A673 (cell line): ENCODE results near the gene PTPRK. TPM values are rescaled to one million over a fixed set of nuclear protein-coding genes. Genes with fewer than 3 reads are reported as not detected.

ENCODE experiments used
- BruUV-seq: library from RNA; stranded (reverse); fragments of 400-500 nt; replicated peaks from 2 replicates; lab custom pipeline; 2021; lab: Mats Ljungman, UMichigan
- CTCF ChIA-PET: fragments of 300-600 bp; sonication (Branson Sonifier 250); formaldehyde crosslinking; loops from one replicate; lab custom pipeline; 2022; ENCODE audit warnings: antibody characterized with exemption; lab: Charles Lee
- POLR2A ChIA-PET: fragments of 300-600 bp; sonication (Branson Sonifier 250); formaldehyde crosslinking; loops from one replicate; lab custom pipeline; 2022; ENCODE audit warnings: antibody characterized with exemption; ENCODE audit not compliant: low non-redundant PET; lab: Charles Lee
- DNase-seq: peaks from one replicate; pipeline ENCODE4 v3.0.0-alpha.2; 2015; ENCODE audit warnings: low spot score
- H3K27ac ChIP-seq: fragments of 200-600 bp; sonication (generic); 2 replicates; pipeline ENCODE4 v1.5.1; 2016; ENCODE audit warnings: mixed run types, low read depth, mild to moderate bottlenecking, mixed read lengths, antibody characterized with exemption, low read length; ENCODE audit not compliant: poor library complexity, severe bottlenecking
- H3K27me3 ChIP-seq: fragments of 200-600 bp; sonication (generic); replicated peaks from 2 replicates; pipeline ENCODE4 v1.6.1; 2017; ENCODE audit warnings: mixed run types, low read depth, mild to moderate bottlenecking, mixed read lengths, antibody characterized with exemption, low read length; ENCODE audit not compliant: insufficient read depth, poor library complexity
- H3K36me3 ChIP-seq: fragments of 200-600 bp; sonication (generic); 2 replicates; pipeline ENCODE4 v1.6.1; 2016; ENCODE audit warnings: mixed run types, mild to moderate bottlenecking, mixed read lengths, antibody characterized with exemption, low read length; ENCODE audit not compliant: insufficient read depth, poor library complexity, severe bottlenecking
- H3K4me1 ChIP-seq: fragments of 200-600 bp; sonication (generic); 2 replicates; pipeline ENCODE4 v1.6.1; 2017; ENCODE audit warnings: mixed run types, mild to moderate bottlenecking, mixed read lengths, antibody characterized with exemption, low read length; ENCODE audit not compliant: insufficient read depth, poor library complexity, severe bottlenecking
- H3K4me3 ChIP-seq: fragments of 200-600 bp; sonication (generic); 2 replicates; pipeline ENCODE4 v1.5.1; 2016; ENCODE audit warnings: low read depth, mixed run types, mild to moderate bottlenecking, mixed read lengths, low read length; ENCODE audit not compliant: poor library complexity, severe bottlenecking
- H3K9me3 ChIP-seq: fragments of 200-600 bp; sonication (generic); 2 replicates; pipeline ENCODE4 v1.6.1; 2016; ENCODE audit warnings: mixed run types, low read depth, mild to moderate bottlenecking, mixed read lengths, antibody characterized with exemption, low read length; ENCODE audit not compliant: poor library complexity, severe bottlenecking
- EZH2 ChIP-seq: fragments of 200-600 bp; sonication (generic); IDR thresholded peaks from 2 replicates; pipeline ENCODE4 v1.6.1; 2017; ENCODE audit warnings: borderline replicate concordance, low read depth, mild to moderate bottlenecking, mixed read lengths, antibody characterized with exemption, low read length; ENCODE audit not compliant: poor library complexity, severe bottlenecking
- intact Hi-C: fragments of 100-400 bp; cut with micrococcal nuclease; formaldehyde crosslinking; loops from one replicate; pipeline ENCODE4 v1.10.0; 2022; ENCODE audit not compliant: unreplicated experiment
- total RNA-seq: library from RNA; stranded (reverse); gene quantifications from 2 replicates; pipeline ENCODE4 v1.2.3, GENCODE V29; 2021
- TF ChIP-seq, protein P1 (sequence below): fragments of 300-800, 200-600 bp; sonication (generic); conservative IDR thresholded peaks from 2 replicates; pipeline ENCODE4 v1.5.1; 2017; ENCODE audit warnings: low read depth, mild to moderate bottlenecking, antibody characterized with exemption, low read length, moderate library complexity, mixed read lengths

Gene PTPRK
- total RNA-seq, 1 experiment from 2014 or later = 77.3 TPM

DNA sequence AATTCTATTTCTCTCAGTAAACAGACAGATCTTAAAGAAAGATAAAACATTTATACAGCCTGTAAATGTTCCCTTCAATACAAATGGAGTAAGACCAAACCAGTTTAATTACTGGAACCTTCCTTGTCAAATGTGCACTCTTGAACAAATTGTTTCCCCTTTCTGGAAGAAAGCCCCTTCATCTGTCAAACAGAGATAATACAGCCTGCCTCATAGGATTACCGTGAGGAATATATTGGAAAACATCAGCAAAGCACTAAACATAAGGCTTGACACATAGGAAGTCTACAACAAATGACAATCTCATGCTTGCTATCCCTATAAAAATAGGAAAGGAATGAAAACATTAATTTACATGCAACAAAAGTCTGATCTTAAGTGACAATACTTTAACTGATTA lies 173.8 kb downstream of the PTPRK start:
- intact Hi-C loops = no loop called here
- ChIA-PET POLR2A (no interaction called here), CTCF (no interaction called here)
- TF ChIP-seq EZH2 = no peak
- TF ChIP-seq, protein P1, sequence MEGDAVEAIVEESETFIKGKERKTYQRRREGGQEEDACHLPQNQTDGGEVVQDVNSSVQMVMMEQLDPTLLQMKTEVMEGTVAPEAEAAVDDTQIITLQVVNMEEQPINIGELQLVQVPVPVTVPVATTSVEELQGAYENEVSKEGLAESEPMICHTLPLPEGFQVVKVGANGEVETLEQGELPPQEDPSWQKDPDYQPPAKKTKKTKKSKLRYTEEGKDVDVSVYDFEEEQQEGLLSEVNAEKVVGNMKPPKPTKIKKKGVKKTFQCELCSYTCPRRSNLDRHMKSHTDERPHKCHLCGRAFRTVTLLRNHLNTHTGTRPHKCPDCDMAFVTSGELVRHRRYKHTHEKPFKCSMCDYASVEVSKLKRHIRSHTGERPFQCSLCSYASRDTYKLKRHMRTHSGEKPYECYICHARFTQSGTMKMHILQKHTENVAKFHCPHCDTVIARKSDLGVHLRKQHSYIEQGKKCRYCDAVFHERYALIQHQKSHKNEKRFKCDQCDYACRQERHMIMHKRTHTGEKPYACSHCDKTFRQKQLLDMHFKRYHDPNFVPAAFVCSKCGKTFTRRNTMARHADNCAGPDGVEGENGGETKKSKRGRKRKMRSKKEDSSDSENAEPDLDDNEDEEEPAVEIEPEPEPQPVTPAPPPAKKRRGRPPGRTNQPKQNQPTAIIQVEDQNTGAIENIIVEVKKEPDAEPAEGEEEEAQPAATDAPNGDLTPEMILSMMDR = no peak
- Histone ChIP-seq H3K27ac (no peak overlapping the region), H3K36me3 (no peaks in the 10 kb centered on the region), H3K4me3 (no peak overlapping the region), H3K9me3 (no peaks in the 10 kb centered on the region), H3K4me1 (peaks cover 6% of the 10 kb centered on the region), H3K27me3 (no peaks in the 10 kb centered on the region)
- no peak for DNase-seq
- no TSS peak for BruUV-seq

DNA sequence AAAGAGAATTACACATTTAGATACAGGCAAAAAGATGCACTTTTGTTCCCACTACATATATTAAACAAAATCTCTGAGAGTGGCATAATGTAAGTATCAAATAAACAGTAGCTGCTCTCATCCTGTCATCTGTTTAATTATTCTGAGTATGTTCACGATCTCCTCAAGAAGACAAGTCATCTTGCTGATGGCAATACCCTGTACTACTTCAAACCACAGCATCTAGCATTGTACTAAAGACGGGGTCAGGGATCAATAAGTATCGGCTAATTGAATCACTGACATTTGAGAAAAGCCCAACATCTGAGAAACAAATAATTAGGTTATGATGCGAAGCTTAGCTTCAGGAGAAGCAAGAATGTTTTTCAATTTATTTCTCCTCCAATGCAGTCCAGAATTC lies 175.1 kb downstream of the PTPRK start:
- H3K4me3 ChIP-seq = no peak overlapping the region
- peaks cover 6% of the 10 kb centered on the region for H3K4me1 ChIP-seq
- no peak overlapping the region for H3K27ac ChIP-seq
- DNase-seq = no peak
- no peaks in the 10 kb centered on the region for H3K27me3 ChIP-seq
- no TSS peak for BruUV-seq
- no peaks in the 10 kb centered on the region for H3K36me3 ChIP-seq
- no peaks in the 10 kb centered on the region for H3K9me3 ChIP-seq
- CTCF ChIA-PET = no interaction called here
- TF ChIP-seq, protein P1 = no peak
- TF ChIP-seq EZH2 = no peak
- POLR2A ChIA-PET = no interaction called here
- intact Hi-C loops = no loop called here

DNA sequence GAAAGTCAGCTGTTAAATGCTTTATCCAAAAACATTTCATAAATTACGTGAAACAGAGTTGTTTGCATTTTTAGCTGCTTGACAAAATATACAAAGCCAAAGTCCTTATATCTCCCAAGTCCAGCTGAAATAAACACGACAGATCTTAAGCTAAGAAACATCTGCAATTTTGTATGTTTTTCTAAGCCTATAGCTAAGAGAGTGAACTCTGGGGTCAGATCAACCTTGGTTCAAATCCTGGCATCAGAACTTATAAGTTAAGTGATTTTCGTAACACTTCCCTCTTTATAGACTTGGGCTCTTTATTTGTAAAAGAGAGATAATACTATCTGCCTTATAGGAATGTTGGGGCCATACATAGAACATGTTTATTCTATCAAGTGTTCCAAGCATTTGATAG lies 176.7 kb downstream of the PTPRK start:
- CTCF ChIA-PET = no interaction called here
- no peak overlapping the region for H3K27ac ChIP-seq
- no peaks in the 10 kb centered on the region for H3K9me3 ChIP-seq
- no TSS peak for BruUV-seq
- TF ChIP-seq, protein P1 = no peak
- DNase-seq = no peak
- H3K4me3 ChIP-seq = no peak overlapping the region
- intact Hi-C loops = no loop called here
- POLR2A ChIA-PET = no interaction called here
- H3K27me3 ChIP-seq = no peaks in the 10 kb centered on the region
- H3K36me3 ChIP-seq = no peaks in the 10 kb centered on the region
- peaks cover 6% of the 10 kb centered on the region for H3K4me1 ChIP-seq
